ENCODE results near the gene HAAO. TPM values are rescaled to one million over a fixed set of nuclear protein-coding genes. Genes with fewer than 3 reads are reported as not detected.
A peak's percentile ranks its signal among the peaks of the same experiment; 100 is the strongest.

The HAAO gene
- total RNA-seq, 1 experiment from 2014 or later: not detected

DNA sequence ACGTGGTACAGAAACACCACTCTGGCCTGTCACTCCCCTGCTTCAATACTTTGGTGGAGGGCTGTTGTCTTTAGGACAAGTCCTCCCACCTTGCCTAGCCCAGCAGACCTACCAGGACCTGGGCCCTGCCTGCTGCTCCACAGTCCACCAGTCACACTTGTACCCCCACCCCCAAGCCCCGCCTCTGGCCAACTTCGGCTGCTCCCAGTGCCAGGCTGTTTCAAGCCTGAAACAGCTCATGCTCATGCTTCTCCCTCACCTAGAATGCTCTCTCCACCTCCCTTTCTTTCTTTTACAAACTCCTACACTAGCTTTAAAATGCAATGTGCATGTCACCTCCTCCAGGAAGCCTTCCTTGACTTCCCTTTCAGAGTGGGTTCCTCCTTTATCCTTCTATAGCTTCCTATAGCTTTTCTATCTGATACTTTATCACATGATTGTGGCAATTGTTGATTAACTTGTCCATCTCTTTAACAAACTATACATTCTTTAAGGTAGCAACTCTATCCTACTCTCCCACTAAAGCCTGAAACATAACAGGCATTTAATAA, 23.6 kb downstream of the HAAO start:
- DNase-seq (ENCODE audit: low read depth): no peak

DNA sequence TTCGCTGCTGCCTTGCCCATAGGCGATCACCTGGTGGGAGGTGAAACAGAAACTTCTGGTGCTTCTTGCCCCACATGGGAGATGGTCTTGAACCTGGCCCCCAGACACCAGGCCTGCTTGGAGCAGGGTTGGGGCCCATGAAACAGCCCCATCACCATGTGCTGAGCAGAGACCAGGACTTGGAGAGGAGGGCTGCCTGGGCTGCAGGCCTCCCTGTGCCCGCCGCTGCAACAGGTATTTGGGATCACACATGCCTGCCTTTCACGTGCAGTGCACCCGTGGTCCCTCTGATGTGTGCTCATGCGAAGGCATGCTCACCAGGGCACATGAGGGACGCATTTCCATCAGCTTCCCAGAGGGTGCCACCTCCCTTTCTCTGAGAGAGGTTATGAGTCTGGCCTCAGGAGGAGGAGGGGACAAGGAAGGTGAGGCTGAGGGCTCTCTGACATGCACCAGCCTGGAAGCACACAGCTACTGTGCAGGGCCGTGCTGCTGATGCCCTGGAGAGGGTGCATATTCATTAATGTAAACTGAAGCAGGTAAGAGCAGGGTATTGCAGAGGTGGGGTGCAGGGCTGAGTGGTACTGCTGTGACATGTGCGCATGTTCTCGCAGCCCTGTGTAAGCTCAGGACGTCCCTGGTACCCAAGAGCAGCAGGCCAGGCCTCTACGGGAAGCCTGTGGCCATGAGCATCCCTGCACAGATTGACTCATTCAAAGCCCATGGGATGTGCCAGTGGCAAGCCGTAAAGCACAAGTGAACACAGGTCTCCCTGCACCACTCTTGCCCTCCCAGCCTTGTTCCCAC, 24.3 kb downstream of the HAAO start:
- peak; percentile 9 for DNase-seq (ENCODE audit: low read depth)

DNA sequence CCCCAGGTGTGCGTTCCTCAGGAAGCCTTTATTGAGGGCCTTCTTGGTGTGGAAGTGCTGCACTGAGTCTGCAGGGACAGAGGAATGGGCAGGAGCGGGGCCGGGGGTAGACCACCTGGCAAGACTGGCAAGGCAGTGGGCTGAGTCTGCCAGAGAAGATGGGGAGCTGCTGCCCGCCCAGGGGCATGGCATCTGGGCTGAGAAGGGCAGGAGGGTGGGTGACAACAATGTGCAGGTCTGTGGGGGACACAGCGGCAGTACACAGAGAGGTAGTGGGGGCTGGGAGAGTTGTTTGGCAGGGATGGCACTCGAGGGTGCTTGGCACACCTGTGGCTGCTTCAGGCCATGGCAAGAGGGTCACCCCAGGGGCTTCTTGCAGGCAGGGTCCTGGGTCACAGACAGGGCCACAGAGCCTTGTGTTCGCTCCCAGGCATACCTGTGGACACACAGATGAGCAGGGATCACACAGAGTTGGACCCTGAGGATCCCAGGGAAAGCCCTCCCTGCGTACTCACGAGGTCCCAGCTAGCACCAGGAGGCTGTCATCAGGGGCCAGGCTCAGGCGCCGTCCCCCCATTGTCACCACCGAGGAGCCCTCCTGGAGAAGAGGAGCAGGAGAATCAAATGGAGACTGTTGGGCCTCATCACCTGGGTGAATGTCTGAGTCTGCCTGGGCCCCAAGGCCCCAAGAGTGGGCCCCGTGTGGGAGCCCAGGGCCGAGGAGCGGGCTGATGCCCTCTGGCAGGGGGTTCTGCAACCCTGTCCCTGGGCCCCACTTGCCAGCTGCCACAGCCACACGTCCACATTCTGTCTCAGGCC, 25.1 kb downstream of the HAAO start:
- no peak for DNase-seq (ENCODE audit: low read depth)

DNA sequence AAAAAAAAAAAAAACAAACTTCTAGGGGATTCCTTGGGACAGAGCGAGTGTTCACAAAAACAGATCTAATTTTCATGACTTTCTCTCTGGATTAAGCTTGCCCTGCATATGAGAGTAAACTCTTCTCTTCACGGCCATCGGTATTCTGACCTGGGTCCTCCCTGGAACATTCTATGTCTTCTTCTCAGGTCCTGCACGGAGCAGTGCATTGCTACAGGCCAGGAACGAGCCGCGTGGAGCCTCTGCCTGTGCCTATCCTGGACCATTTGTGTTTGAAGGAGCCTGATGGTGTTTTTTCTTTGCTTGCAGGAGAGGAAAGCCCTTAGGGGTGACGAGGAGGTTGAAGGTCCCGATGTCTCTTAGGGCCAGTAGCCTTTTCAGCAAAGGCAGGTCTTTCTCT, 26.7 kb downstream of the HAAO start:
- DNase-seq (ENCODE audit: low read depth): no peak

DNA sequence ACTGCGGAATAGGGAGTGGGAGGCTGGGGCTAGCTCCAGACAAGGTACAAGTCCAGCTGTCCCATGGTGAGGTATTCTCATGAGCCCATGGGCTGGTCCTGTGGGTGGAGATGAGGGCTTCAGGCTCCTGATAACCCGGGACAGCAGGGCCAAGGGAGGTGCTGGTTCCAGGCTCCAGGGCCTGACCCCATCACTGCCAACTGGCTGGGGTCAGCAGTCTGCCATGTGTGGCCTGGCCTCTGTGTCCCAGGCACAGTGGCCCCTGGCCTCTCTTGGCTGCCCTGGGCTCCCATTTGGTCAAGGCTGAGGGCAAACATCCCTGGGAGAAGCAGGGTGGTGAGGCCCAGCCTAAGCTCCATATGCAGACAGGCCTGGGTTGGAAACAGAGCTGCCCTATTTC, 27.5 kb downstream of the HAAO start:
- no peak for DNase-seq (ENCODE audit: low read depth)

DNA sequence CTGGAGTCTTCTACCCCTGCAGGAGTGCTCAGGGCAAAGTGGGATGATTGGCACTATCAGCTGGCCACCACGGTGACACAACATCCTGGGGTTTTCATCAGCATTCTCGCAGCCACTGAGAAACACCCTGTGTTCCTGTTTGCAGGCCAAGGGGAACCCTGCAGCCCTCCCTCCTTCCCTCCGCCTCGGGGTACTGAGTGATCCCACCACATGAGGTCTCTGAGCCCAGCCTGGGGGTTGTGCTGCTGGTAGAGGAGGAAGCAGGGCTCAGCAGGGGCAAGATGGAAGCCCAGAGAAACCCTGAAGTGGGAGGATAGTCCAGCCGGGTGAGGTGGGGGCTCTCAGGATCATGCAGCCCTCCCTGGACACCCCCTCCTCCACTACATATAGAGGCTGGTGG, 28.3 kb downstream of the HAAO start, which contains the start of gene OXER1:
TSS of gene OXER1 (minus strand) at position 40 of the 400 bp plus-strand sequence. CDS start 73 bp downstream, outside the sequence.
- DNase-seq (ENCODE audit: low read depth): no peak

DNA sequence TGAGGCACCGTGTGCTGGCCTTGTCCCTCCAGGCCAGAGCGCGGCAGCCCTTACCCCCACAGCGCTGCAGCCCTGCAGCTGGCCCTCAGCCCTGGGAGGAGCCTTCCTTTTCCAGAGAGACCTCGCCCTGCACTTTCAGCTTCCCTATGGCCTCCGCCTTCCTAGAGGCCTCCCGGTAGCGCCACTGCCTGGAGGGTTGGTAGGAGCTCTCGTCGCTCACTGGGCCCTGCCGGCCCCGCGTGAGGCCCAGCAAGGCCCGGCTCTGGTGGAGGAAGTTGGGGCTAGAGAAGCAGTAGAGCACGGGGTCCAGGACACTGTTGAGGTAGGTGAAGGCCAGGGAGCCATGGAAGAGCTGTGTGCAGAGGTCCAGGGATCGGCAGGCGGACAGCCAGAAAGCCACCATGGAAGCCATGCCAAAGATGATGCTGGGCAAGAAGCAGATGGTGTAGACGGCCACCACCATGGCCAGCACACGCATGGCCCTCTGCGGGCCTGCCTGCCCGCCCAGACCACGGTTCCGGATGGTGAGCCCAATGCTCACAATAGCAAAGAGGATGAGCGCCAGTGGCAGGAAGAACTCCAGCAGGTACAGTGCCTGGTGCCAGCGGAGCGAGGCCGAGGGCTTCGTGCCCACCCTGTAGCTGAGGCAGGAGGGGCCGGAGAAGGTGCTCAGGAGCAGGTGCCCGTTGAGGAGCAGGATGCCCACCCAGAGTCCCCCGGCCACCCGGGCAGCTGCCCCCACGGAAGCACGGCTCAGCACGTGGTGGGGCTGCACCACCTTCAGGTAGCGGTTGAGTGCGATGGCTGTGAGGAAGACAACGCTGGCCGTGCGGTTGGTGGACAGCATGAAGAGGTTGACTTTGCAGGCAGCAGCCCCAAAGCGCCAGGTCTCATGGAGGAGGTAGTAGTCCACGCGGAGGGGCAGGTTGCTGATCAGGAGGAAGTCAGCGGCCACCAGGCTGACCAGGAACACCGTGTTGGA, 29.3 kb downstream of the HAAO start:
- DNase-seq (ENCODE audit: low read depth): no peak

DNA sequence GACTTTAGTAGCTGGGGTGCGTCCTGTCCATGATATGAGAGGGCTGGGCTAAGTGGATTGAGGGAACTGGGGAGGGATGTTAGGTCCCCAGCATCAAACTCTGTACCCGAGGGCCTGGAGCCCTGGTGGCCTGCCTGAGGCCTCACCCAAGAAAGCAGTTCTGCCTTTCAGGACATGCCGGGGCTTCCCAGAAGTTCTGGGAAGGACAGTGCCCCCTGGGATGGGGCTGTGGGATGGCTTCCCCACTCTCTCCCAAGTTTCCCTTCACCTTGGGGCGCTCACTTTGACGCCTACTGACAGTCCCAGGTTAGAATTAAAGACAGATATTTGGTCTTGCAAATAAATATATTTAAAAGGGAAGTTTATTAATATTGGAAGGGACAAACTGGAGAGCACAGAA, 30.2 kb downstream of the HAAO start:
- DNase-seq (ENCODE audit: low read depth): no peak

DNA sequence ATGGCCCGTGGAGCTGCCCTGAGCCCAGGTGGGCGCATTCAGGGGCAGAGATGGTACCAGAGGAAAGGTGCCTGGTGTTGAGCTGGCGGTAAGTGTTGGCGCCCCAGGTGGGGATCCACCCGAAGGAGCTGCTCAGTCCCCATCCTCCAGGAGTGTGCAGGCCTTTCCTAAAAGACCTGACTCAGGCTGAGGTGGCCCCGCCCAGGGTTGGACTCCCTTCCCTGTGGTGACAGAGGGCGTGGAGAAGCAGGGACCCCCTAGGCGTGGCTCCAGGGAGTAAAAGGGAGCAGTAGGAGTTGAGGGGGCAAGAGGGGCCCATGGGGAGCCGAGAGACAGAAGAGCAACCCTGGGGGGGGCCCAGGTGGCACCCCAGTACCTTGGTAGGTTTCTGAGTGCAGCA, 30.8 kb downstream of the HAAO start:
- no peak for DNase-seq (ENCODE audit: low read depth)

DNA sequence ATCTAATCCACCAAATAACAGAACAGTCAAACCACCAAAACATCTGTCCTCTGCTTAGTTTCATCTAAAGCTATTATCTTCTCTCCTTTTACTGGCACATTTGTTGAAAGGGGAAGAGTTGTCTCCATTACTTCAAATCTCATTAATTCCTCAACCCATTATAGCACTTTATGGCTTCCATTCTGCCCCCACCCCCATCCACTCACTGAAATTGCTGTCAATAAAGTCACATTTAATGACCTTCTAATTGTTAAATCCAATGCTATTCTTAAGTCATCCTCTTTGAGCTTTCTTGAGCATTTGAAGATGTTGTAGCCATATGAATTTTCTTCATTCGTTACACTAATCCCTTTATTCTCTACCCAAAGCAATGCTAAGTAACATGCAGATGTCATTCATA, 33.6 kb downstream of the HAAO start:
- DNase-seq (ENCODE audit: low read depth): no peak

DNA sequence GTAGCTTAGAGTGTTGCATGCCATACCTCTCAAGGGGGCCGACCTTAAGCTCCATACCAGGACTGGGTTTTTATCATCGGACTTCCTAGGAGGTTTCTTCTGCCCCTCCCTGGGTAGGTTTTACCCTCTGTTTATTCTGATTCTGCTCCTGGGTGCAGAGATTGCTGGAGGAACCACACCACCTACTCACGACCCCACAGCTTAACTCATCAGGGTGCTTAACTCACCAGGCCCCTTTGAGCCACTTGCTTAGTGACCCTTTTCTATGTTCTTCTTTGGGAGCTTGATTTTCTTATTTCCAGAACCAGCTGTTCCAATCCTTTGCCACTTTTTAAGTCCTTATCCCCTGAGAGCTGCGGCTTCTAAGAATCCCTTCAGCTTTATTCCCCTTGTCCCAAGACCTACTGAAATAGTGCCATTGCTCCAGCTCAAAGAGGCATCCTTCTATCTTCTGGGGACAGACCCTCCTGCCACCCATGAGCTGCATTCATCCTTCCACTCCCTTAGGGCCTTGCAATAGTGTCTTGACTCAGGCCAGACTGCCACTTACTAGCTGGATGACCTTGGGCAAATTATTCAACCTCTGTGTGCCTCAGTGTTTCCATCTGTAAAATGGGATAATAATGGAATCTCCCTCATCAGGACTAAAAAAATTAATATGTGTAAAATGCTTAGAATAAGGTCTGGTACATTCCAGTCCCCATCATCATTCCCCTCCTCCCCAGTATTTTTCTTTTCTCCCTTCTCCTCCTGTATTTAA, 34.2 kb downstream of the HAAO start:
- DNase-seq (ENCODE audit: low read depth): no peak

DNA sequence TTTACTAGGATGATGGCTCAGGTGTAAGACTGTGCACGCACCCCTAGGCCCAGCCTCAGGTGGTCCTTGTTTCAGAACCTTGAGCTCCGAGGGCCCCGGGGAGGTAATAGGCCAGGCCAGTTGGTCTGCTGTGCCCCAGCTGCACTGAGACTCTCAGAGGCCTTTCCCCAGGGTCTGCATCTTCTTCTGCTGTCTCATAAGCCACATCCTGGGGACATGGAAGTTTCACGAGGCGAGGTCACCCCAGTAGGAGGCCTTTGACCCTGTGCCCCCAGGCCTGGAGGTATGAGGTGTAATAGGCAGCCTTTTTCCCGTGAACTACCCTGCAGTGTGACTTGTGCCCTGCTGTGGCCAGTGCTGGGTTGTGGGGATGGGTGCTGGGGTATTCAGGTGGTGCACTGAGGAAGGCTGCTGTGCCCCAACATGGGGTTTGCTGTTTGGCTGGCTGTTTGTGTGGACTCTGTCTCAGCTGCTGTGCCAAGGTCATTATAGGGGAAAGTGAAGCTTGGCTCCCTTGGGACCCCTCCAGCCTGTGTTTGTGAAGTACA, 35.3 kb downstream of the HAAO start:
- peak; percentile 30 for DNase-seq (ENCODE audit: low read depth)

DNA sequence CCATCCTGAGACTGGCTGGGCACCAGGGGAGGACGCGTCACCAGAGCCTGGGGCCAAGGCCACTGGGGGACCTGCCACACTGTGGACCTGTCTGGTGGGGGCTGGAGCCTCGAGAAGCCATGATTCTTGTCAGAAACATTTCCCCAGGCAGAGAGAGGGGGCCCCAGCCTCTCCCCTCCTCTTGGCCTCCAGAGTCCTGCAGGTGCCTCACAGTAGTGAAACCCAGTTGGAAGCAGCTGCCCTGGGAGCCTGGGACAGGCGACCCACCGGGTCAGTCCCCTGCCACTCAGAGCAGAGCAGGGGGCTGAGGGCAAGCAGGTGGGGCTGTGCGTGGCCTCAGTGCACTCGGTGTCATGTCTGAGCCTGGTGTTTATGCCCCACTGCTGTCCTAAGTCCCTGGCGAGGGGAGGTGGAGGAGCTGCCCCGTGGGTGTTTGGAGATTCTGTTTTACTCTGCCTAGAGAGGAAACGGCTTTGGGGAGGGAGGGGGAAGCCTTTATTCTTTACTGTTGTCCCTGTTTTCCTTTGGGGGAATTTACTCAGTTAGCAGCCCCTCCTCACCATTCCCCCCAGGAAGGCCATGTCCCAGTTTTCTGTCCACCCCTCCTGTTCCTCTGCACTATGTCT, 36.1 kb downstream of the HAAO start:
- DNase-seq (ENCODE audit: low read depth): no peak

DNA sequence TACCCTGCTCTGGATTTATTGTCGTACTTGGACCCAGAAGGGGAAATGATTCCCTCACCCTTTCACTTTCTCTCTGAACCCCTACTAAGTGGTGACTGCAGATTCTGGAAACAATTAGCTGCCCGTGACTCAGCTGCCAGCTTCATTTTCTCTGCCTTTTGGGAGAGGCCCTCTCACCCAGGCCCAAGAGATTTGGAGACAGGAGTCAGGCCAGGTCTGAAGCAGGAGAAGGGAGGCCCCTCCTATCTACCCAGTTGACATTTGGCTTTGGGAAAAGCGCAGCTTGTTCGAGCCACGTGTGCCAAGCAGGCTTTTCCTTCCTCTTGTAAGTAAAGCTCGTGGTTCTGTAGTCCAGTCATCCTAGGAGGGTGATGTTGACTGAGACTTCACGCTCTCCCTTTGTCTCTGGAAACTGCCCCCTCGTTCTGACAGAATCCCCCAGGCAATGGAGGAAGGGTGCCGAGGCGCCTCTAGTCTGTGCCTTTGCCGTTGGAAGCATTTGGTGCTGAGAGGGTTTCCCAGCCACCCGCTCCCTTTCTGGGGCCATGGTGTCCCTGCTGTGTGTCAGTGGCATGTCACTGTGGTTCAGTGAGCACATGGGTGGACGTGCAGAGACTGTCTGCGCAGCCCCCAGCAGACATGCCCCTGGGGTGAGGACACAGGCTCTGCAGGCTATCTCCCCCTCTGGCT, 37.0 kb downstream of the HAAO start:
- DNase-seq (ENCODE audit: low read depth): no peak

DNA sequence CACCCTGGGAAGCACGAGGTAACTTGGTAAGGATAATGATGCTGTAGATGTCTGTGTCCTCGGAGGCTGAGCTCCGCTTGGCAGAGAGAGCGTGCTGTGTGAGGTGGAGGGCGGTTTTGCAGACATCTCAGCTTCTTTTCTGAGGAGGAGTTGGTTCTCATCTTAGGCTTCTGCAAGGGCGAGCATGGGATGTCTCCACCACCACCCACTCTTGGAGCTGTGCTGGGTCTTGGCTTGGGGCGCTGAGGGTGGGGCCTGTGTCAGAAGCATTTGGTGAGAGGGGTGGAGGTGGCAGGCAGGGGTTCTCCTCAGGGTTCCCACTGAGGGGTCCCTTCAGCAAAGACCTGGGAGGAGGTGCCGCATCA, 37.6 kb downstream of the HAAO start:
- DNase-seq (ENCODE audit: low read depth): no peak

DNA sequence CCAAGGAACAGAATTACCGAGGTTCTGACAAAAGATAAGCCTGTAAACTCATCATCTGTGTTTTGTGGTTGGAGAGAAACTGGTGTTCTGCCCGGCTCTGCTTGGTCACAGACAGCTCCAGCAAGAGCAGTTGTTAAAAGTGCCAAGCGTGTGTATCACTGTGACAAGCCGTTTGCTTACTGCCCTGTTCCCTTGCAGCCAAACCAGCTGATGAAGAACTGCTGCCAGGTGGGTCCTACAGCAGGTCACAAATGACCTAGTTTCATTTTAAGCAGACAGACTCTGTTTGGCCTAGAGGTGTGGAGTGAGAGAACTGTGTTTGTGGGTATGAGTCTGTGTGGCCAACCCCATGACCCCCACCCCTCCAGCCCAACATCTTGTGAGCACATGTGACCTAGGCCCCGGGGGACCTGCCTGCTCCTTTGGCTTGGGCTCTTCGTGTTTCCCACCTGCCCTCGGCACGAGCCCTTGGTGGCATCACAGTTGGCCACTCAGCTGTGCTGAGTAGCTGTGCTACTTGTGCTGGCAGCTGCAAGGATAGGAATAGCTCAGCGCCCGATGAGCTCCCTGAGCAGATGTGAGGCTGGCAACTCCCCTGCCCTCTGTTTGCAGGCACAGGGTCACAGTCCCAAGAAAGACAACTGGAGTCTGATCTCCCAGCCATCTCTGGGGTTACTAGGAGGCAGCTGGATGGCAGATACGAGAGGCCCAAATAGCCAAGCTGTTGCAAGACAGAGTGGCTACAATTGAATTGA, 38.2 kb downstream of the HAAO start:
- DNase-seq (ENCODE audit: low read depth): no peak

DNA sequence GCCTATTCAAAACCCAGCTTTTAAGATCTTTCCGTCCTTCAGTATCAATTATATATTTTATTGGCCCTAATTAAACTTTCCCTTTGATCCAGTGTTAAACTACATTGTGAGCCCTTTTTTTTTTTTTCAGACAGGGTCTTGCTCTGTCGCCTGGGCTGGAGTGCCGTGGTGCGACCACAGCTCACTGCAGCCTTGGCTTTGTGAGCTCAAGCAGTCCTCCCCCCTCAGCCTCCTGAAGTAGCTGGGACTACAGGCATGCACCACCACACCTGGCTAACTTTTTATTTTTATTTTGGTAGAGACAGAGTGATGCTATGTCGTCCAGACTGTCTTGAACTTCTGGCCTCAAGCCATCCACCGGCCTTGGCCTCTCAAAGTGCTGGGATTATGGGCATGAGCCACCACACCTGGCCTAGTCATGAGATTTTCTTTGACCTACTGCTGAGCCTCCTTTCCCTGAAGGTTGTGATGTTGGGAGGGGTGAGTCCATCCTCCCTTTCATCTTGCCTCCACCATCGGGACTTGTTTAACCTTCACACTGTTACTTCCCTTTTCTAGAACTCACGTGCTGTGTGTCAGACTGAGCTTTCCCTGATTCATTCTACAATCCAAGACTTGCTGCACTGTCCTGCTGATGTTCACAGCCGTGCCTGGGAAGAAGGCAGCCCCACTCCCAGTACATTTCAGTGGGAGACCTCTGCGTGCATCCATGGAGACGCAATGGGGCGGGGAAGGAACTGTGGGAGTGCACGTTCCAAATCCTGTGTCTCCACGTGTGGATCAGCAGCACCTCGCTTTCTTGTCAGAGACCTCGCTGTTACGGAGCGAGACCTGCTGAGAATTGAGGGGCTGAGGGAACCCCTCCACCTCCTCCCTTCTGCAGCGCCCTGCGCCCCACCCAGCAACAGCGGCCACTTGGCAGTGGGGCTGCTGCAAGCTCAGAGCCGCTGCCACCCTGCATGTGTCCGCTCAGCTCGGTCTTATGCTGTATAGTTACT, 39.3 kb downstream of the HAAO start:
- DNase-seq (ENCODE audit: low read depth): no peak
